OCI-LY7 (cell line): Measurements from ENCODE around the gene ATF7. TPM values are rescaled to one million over a fixed set of nuclear protein-coding genes. Genes with fewer than 3 reads are reported as not detected.

Experiments
- BruUV-seq: library from RNA; stranded (reverse); fragments of 400-500 nt; replicated peaks from 2 replicates; lab custom pipeline; 2021; lab: Mats Ljungman, UMichigan
- CTCF ChIA-PET: fragments of 300-600 bp; sonication (Branson Sonifier 250); formaldehyde crosslinking; loops from one replicate; lab custom pipeline; 2022; ENCODE audit warnings: antibody characterized with exemption; ENCODE audit not compliant: unreplicated experiment; lab: Charles Lee
- POLR2A ChIA-PET: fragments of 300-600 bp; sonication (Branson Sonifier 250); formaldehyde crosslinking; loops from one replicate; lab custom pipeline; 2022; ENCODE audit warnings: antibody characterized with exemption; lab: Charles Lee
- DNase-seq: peaks from one replicate; pipeline ENCODE4 v3.0.0-alpha.2; 2015; ENCODE audit warnings: low spot score
- H2AFZ ChIP-seq: fragments of 200-600 bp; sonication (generic), shearing (Covaris generic); 2 replicates; pipeline ENCODE4 v1.6.1; 2014; ENCODE audit warnings: mild to moderate bottlenecking, antibody characterized with exemption, low read length, moderate library complexity
- H3K27ac ChIP-seq: fragments of 200-600 bp; sonication (generic); 2 replicates; pipeline ENCODE4 v1.5.1; 2014; ENCODE audit warnings: mixed run types, low read depth, mild to moderate bottlenecking, moderate library complexity, low read length, inconsistent platforms; ENCODE audit not compliant: poor library complexity, severe bottlenecking
- H3K36me3 ChIP-seq: fragments of 200-600 bp; sonication (generic); 2 replicates; pipeline ENCODE4 v1.6.1; 2014; ENCODE audit warnings: mild to moderate bottlenecking, antibody characterized with exemption, low read length, moderate library complexity, mixed read lengths; ENCODE audit not compliant: insufficient read depth
- H3K4me1 ChIP-seq: fragments of 200-600 bp; sonication (generic); 2 replicates; pipeline ENCODE4 v1.5.1; 2014; ENCODE audit warnings: mild to moderate bottlenecking, low read length; ENCODE audit not compliant: insufficient read depth, poor library complexity, severe bottlenecking
- H3K4me2 ChIP-seq: fragments of 200-600 bp; sonication (generic); 2 replicates; pipeline ENCODE4 v1.6.1; 2014; ENCODE audit warnings: mild to moderate bottlenecking, low read length
- H3K4me3 ChIP-seq: fragments of 200-600 bp; sonication (generic); 2 replicates; pipeline ENCODE4 v1.5.1; 2014; ENCODE audit warnings: mild to moderate bottlenecking, low read depth, low read length; ENCODE audit not compliant: poor library complexity, severe bottlenecking
- H3K79me2 ChIP-seq: fragments of 200-600 bp; sonication (generic); 2 replicates; pipeline ENCODE4 v1.6.1; 2016; ENCODE audit warnings: low read depth, mild to moderate bottlenecking, low read length, moderate library complexity, mixed read lengths; ENCODE audit not compliant: insufficient read depth
- H3K9me2 ChIP-seq: fragments of 200-600 bp; sonication (generic); 2 replicates; pipeline ENCODE4 v1.6.1; 2016; ENCODE audit warnings: mild to moderate bottlenecking, low read length, mixed read lengths; ENCODE audit not compliant: insufficient read depth
- H3K9me3 ChIP-seq: fragments of 200-600 bp; sonication (generic); 2 replicates; pipeline ENCODE4 v1.6.1; 2014; ENCODE audit warnings: mild to moderate bottlenecking, mixed run types, low read length, mixed read lengths
- H4K20me1 ChIP-seq: fragments of 200-600 bp; sonication (generic); 2 replicates; pipeline ENCODE4 v1.6.1; 2014; ENCODE audit warnings: mild to moderate bottlenecking, antibody characterized with exemption, low read length, moderate library complexity, mixed read lengths; ENCODE audit not compliant: insufficient read depth
- EZH2phosphoT487 ChIP-seq: fragments of 200-600 bp; sonication (generic); IDR thresholded peaks from 2 replicates; pipeline ENCODE4 v1.6.1; 2018; ENCODE audit warnings: low read depth, borderline replicate concordance, mild to moderate bottlenecking, mixed run types, antibody characterized with exemption, low read length, moderate library complexity, mixed read lengths
- intact Hi-C: fragments of 100-400 bp; cut with micrococcal nuclease; formaldehyde crosslinking; loops from one replicate; pipeline ENCODE4 v1.10.0; 2022; ENCODE audit not compliant: unreplicated experiment
- total RNA-seq, 2 experiments: library from RNA; depleted of rRNA in 1 of 2; stranded (reverse); fragments of >200 nt in 1 of 2; shearing (Covaris generic) in 1 of 2; gene quantifications; 2 replicates each; pipeline ENCODE4 v1.2.3, GENCODE V29; 2014 to 2022
- TF ChIP-seq, protein P1 (sequence below): fragments of 200-600 bp; sonication (generic); conservative IDR thresholded peaks from 2 replicates; pipeline ENCODE4 v1.5.1; 2014; ENCODE audit warnings: mild to moderate bottlenecking, antibody characterized with exemption, low read length, moderate library complexity, mixed read lengths

ATF7 gene
- total RNA-seq, 2 experiments from 2014 or later, result 6.8 to 23.2 TPM

GRCh38 chr12:53664936-53665335, 38.8 kb upstream of the ATF7 start:
- H3K27ac ChIP-seq, result no peak overlapping the region
- DNase-seq, result no peak
- no peaks in the 10 kb centered on the region for H3K9me3 ChIP-seq
- POLR2A ChIA-PET, result interaction anchor here (0.9 kb wide), 1 partner anchor 10 kb away, joined by 3 read pairs; no protein-coding TSS in a partner anchor
- CTCF ChIA-PET, result no interaction called here
- H2AFZ ChIP-seq, result no peak overlapping the region
- intact Hi-C loops, result no loop called here
- H3K36me3 ChIP-seq, result peaks cover 79% of the 10 kb centered on the region
- H3K4me2 ChIP-seq, result no peak overlapping the region
- no peaks in the 10 kb centered on the region for H3K4me1 ChIP-seq
- BruUV-seq, result no TSS peak
- no peaks in the 10 kb centered on the region for H4K20me1 ChIP-seq
- H3K4me3 ChIP-seq, result no peak overlapping the region
- no peak for TF ChIP-seq EZH2phosphoT487
- TF ChIP-seq, protein P1, sequence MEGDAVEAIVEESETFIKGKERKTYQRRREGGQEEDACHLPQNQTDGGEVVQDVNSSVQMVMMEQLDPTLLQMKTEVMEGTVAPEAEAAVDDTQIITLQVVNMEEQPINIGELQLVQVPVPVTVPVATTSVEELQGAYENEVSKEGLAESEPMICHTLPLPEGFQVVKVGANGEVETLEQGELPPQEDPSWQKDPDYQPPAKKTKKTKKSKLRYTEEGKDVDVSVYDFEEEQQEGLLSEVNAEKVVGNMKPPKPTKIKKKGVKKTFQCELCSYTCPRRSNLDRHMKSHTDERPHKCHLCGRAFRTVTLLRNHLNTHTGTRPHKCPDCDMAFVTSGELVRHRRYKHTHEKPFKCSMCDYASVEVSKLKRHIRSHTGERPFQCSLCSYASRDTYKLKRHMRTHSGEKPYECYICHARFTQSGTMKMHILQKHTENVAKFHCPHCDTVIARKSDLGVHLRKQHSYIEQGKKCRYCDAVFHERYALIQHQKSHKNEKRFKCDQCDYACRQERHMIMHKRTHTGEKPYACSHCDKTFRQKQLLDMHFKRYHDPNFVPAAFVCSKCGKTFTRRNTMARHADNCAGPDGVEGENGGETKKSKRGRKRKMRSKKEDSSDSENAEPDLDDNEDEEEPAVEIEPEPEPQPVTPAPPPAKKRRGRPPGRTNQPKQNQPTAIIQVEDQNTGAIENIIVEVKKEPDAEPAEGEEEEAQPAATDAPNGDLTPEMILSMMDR, result no peak
- H3K9me2 ChIP-seq, result no peaks in the 10 kb centered on the region
- no peaks in the 10 kb centered on the region for H3K79me2 ChIP-seq

DNA sequence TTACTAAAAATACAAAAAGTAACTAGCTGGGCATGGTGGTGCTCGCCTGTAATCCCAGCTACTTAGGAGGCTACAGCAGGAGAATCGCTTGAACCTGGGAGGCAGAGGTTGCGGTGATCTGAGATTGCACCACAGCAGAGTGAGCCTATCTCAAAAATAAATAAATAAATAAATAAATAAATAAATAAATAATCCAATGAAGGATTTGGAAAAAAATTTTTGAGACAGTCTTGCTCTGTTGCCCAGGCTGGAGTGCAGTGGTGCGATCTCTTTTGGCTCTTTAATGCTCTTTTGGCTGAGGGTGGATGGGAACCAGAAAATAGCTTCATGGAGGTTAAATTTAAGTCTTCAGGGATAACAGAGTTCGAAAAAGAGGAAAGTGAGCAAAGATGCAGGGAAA, 38.0 kb upstream of the ATF7 start:
- intact Hi-C loops, result no loop called here
- Histone ChIP-seq H3K9me2 (no peaks in the 10 kb centered on the region), H3K79me2 (no peaks in the 10 kb centered on the region), H3K4me1 (no peaks in the 10 kb centered on the region), H3K4me2 (no peak overlapping the region), H3K27ac (no peak overlapping the region), H3K36me3 (peaks cover 71% of the 10 kb centered on the region), H3K4me3 (no peak overlapping the region), H2AFZ (no peak overlapping the region), H3K9me3 (no peaks in the 10 kb centered on the region), H4K20me1 (no peaks in the 10 kb centered on the region)
- ChIA-PET CTCF (no interaction called here), POLR2A (interaction anchor here (0.6 to 1.4 kb wide), 3 partner anchors 11 to 286 kb away, joined by 3 to 5 read pairs (median 3); partner anchors contain the start of gene ATP5MC2)
- TF ChIP-seq, protein P1, result no peak
- TF ChIP-seq EZH2phosphoT487, result no peak
- BruUV-seq, result no TSS peak
- no peak for DNase-seq

GRCh38 chr12:53660041-53660440, 33.9 kb upstream of the ATF7 start:
- POLR2A ChIA-PET, result interaction anchor here (0.6 to 1.1 kb wide), 2 partner anchors 28 to 39 kb away, joined by 3 to 8 read pairs; no protein-coding TSS in a partner anchor
- H2AFZ ChIP-seq, result no peak overlapping the region

More at GRCh38 chr12:53660041-53660440, 33.9 kb upstream of the ATF7 start:
- Histone ChIP-seq H3K9me2 (no peaks in the 10 kb centered on the region), H3K79me2 (no peaks in the 10 kb centered on the region), H3K4me2 (no peak overlapping the region), H3K36me3 (peaks cover 33% of the 10 kb centered on the region), H4K20me1 (no peaks in the 10 kb centered on the region), H3K27ac (no peak overlapping the region), H3K4me3 (no peak overlapping the region), H3K9me3 (no peaks in the 10 kb centered on the region), H3K4me1 (no peaks in the 10 kb centered on the region)
- BruUV-seq, result no TSS peak
- TF ChIP-seq EZH2phosphoT487, result no peak
- no peak for DNase-seq
- CTCF ChIA-PET, result no interaction called here
- intact Hi-C loops, result no loop called here
